ENCODE results near the gene HSFX1. TPM values are rescaled to one million over a fixed set of nuclear protein-coding genes. Genes with fewer than 3 reads are reported as not detected.
"Not testable (repeated sequence)": the region's sequence is repeated elsewhere in the genome, so short reads cannot be mapped to it uniquely, and the experiment has no call there.

The HSFX1 gene
- total RNA-seq, 4 donors from 2014 or later = 2.1 to 5.0 (median 3.8) TPM; not detected in 1

GRCh38 chrX:149760965-149761364 is 12.9 kb upstream of the HSFX1 start:
- Histone ChIP-seq H3K9me3 (no peaks in the 10 kb centered on the region), H3K27me3 (no peaks in the 10 kb centered on the region), H3K27ac (no peak overlapping the region), H3K4me3 (no peak overlapping the region), H3K4me1 (no peaks in the 10 kb centered on the region), H3K36me3 (no peaks in the 10 kb centered on the region)
- no peak for DNase-seq
- no peak for TF ChIP-seq CTCF (IDR thresholded peaks at IDR 0.05)
- TF ChIP-seq POLR2A (IDR thresholded peaks at IDR 0.05) = no peak

DNA sequence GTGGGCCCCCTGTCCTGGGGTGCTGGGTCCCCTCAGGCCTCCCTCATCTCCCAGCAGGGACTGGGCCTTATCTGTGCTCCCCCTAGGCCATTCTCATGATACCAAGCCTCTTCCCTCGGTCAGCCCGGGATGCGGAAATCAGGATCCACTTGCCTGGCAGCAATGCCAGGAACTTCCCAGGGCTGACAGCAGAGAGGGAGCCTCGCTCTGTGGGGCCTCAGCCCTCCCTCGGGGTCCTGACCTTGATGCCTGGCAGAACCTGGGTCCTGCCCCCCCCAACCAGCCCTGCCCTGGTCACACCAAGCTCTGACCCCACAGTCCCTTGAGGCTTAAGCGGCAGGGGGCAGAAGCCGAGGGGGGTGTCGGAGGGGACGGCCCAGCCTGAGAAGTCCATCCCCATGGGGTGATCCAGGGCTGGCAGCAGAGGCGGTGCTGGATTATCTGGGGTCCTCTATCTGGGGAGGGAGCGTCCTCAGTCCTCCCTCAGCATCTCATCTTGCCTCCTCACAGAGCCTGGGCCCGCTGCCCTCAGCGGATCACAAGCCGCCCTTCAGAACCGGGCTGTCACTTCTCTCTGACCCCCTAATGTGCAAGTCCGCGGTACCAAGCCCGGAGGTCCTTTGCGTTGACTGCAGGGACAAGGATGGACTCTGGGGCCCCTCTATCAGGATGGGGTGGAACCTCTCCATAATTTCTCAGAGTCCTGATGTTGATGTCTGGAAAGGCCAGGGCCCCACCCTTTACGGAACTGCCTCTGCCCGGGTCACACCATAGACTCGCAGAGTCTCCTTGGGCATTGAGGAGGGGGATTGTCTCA is 11.8 kb upstream of the HSFX1 start:
- not testable (repeated sequence) for H3K9me3 ChIP-seq, H3K4me1 ChIP-seq, H3K27me3 ChIP-seq, H3K36me3 ChIP-seq, H3K4me3 ChIP-seq, H3K27ac ChIP-seq
- DNase-seq = peak in 1 of 3 donors; percentile 34

- Histone ChIP-seq H3K36me3 (no peaks in the 10 kb centered on the region), H3K27me3 (no peaks in the 10 kb centered on the region), H3K4me3 (no peak overlapping the region), H3K4me1 (no peaks in the 10 kb centered on the region), H3K9me3 (no peaks in the 10 kb centered on the region), H3K27ac (no peak overlapping the region)
- DNase-seq = peak in 1 of 3 donors; percentile 19
- TF ChIP-seq POLR2A (IDR thresholded peaks at IDR 0.05) (no peak), CTCF (IDR thresholded peaks at IDR 0.05) (no peak)
These were observed 10.9 kb upstream of the HSFX1 start for GRCh38 chrX:149762696-149763614.

DNA sequence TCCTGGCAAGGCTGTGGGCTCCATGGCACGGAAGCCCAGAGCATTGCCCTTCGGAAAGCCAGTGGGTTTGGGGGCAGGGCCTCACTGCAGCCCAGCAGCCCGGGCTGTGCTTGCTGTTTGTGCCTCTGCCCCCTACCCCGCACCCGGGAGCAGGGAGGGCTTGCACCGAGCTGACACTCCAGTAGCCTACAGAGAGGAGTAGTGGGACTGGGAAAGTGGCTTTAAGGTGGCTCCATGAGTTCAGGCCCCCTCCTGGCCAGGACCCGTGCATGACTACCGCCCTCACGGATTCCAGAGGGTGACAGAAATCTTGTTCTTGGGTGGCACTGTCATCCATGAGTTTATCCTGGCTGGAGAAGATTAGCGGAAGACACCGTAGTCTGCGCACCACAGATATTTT is 3.5 kb upstream of the HSFX1 start:
- H3K27ac ChIP-seq, DNase-seq, H3K27me3 ChIP-seq, H3K36me3 ChIP-seq, H3K4me3 ChIP-seq, H3K4me1 ChIP-seq, H3K9me3 ChIP-seq: not testable (repeated sequence)

- not testable (repeated sequence) for DNase-seq, H3K9me3 ChIP-seq, H3K4me3 ChIP-seq, H3K27me3 ChIP-seq, H3K36me3 ChIP-seq, H3K4me1 ChIP-seq, H3K27ac ChIP-seq
These were observed 842 bp upstream of the HSFX1 start for GRCh38 chrX:149773026-149773425.

GRCh38 chrX:149777999-149778398 is 4.1 kb downstream of the HSFX1 start:
- not testable (repeated sequence) for H3K4me3 ChIP-seq, H3K27ac ChIP-seq

DNA sequence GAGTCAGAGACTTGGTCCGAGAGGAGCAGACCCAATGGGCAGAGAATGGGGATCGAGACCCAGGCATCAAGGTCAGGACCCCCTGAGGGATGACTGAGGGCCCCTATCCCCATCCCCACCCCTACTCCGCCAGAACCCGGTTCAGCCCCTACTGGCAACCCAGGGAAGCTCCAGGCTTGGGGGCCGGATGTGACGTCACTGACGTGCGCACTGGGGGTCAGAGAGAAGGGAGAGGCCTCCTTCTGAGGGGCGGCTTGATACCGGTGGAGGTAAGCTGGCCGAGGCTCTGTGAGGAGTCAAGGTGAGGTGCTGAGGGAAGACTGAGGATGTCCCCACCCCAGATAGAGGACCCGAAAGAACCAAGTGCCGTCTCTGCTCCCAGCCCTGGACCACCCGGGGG is 7.9 kb downstream of the HSFX1 start, which contains the start of gene MAGEA9:
TSS of gene MAGEA9 (plus strand) at position 204 of the 400 bp plus-strand sequence. CDS start 4,281 bp downstream, outside the sequence.
- not testable (repeated sequence) for H3K9me3 ChIP-seq, H3K4me3 ChIP-seq, H3K27me3 ChIP-seq, H3K4me1 ChIP-seq, H3K27ac ChIP-seq, DNase-seq, H3K36me3 ChIP-seq

More at GRCh38 chrX:149777999-149778398, 4.1 kb downstream of the HSFX1 start:
- not testable (repeated sequence) for H3K27me3 ChIP-seq, H3K36me3 ChIP-seq, H3K9me3 ChIP-seq, H3K4me1 ChIP-seq, DNase-seq

DNA sequence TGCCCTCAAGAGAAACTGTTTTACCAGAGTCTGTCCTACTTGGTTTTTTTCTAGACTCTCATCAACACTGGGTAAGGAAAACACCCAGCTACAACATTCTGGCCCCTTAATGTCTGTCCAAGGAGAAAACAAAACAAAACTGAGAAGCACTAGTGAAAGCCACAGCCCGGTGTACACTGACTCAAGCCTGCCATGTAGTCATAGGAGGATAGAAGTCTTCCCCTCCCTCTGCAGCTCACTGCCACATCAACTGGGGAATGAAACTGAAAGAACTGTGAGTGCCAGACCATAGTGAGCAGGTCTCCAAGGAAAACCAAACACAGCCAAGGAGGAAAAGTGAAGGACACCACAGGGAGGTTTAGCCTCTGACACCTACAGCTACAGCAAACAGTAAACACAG is 21.7 kb downstream of the HSFX1 start:
- DNase-seq, H3K36me3 ChIP-seq, H3K4me3 ChIP-seq, H3K4me1 ChIP-seq, H3K9me3 ChIP-seq, H3K27me3 ChIP-seq, H3K27ac ChIP-seq: not testable (repeated sequence)
